Peyer's patch (tissue), 4 donors: ENCODE data around the gene IL12RB1. TPM values are rescaled to one million over a fixed set of nuclear protein-coding genes. Genes with fewer than 3 reads are reported as not detected.

Experiments used
- DNase-seq, 3 donors: peaks; one replicate each; pipeline ENCODE4 v3.0.0-alpha.2; 2017 to 2019
- H3K27ac ChIP-seq, 4 donors: fragments of 200-600 bp; sonication (generic); one replicate each; pipeline ENCODE4 v1.5.1; 2016 to 2019
- H3K27me3 ChIP-seq, 2 donors: fragments of 200-600 bp; sonication (generic); one replicate each; pipeline ENCODE4 v1.5.1; 2019
- H3K36me3 ChIP-seq, 3 donors: fragments of 200-600 bp; sonication (generic); one replicate each; pipeline ENCODE4 v1.5.1; 2016 to 2019
- H3K4me1 ChIP-seq, 4 donors: fragments of 200-600 bp; sonication (generic); one replicate each; pipeline ENCODE4 v1.5.1; 2016 to 2019
- H3K4me3 ChIP-seq, 4 donors: fragments of 200-600 bp; sonication (generic); 1 replicate in 3 of 4; 2 replicates in 1 of 4; pipeline ENCODE4 v1.5.1; 2016 to 2019; ENCODE audit warnings: mild to moderate bottlenecking in 1 of 4
- H3K9me3 ChIP-seq, 4 donors: fragments of 200-600 bp; sonication (generic); one replicate each; pipeline ENCODE4 v1.5.1; 2016 to 2019; ENCODE audit warnings: mild to moderate bottlenecking in 1 of 4
- CTCF ChIP-seq, 6 experiments: fragments of 450-650 bp in 4 of 6; fragments of 200-600 bp in 2 of 6; sonication (generic) in 1 of 6; IDR thresholded peaks; one replicate each; pipeline ENCODE4 v1.5.1; 2017 to 2019; ENCODE audit warnings: antibody characterized with exemption in 6 of 6, mild to moderate bottlenecking in 3 of 6, moderate library complexity in 1 of 6
- POLR2A ChIP-seq, 2 donors: fragments of 450-650 bp; IDR thresholded peaks; one replicate each; pipeline ENCODE4 v1.5.1; 2017; ENCODE audit warnings: antibody characterized with exemption in 2 of 2, mild to moderate bottlenecking in 2 of 2, moderate library complexity in 2 of 2
- total RNA-seq, 4 donors: library from RNA; depleted of rRNA; stranded (reverse); fragments of >200 nt; gene quantifications; one replicate each; pipeline ENCODE4 v1.1.0, GENCODE V29; 2016

Gene IL12RB1
- total RNA-seq = 10 to 100 TPM in 1 of 4 donors, 1 to 10 TPM in 3; 1.2 to 19.0 (median 2.8) TPM

DNA sequence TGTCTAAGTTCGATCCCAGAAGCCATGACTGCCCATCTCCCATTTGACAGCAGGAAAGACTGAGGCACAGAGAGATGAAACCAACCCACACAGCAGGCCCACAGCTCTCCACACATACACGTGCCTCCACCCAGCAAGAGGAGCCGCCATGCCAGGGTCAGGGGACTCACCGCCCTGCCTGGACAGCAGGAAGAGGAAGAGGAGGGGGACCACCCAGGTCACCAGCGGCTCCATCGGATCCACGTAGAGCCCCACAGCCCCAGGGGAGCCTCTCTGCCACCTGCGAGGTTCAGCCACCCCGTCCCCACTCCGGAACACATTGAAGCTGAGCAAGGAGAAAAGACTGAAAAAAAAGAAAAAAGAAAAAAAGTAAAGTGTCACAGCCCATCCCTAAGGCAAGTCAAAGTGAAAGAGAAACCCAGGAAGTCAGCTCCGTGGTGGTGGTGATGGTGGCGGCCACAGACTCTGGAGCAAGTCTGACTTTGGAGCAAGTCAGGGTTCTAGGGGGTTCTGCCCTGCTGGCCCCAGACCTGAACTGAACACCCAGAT, at the start of gene IL12RB1:
Gene IL12RB1 (minus strand): TSS at position 345 of the 549 bp plus-strand sequence. CDS start 111 bp downstream, at position 234.
- no peaks in the 10 kb centered on the region for H3K27me3 ChIP-seq
- peak within 1 kb of the TSS; percentile 54 to 88 (median 77) for H3K27ac ChIP-seq
- peak in 2 of 3 donors; percentile 74 to 81 for DNase-seq
- no peaks in the 10 kb centered on the region for H3K36me3 ChIP-seq
- no peak for TF ChIP-seq CTCF (IDR thresholded peaks at IDR 0.05)
- TF ChIP-seq POLR2A (IDR thresholded peaks at IDR 0.05) = no peak
- peak within 1 kb of the TSS; percentile 44 to 61 (median 55) for H3K4me3 ChIP-seq
- no peaks in the 10 kb centered on the region for H3K9me3 ChIP-seq
- peaks cover 0 to 26% (median 12%) of the 10 kb centered on the region in 4 donors for H3K4me1 ChIP-seq

GRCh38 chr19:18135712-18136584, 49.2 kb upstream of the IL12RB1 start:
- DNase-seq = peak in 2 of 3 donors; percentile 88 to 89
- H3K4me3 ChIP-seq = no peak overlapping the region
- no peaks in the 10 kb centered on the region for H3K4me1 ChIP-seq
- peaks cover 0 to 75% (median 0%) of the 10 kb centered on the region in 3 donors for H3K36me3 ChIP-seq
- no peaks in the 10 kb centered on the region for H3K9me3 ChIP-seq
- no peak for TF ChIP-seq POLR2A (IDR thresholded peaks at IDR 0.05)
- no peak for TF ChIP-seq CTCF (IDR thresholded peaks at IDR 0.05)
- H3K27me3 ChIP-seq = no peaks in the 10 kb centered on the region
- H3K27ac ChIP-seq = peak overlapping the region in 2 of 4 donors; percentile 59 to 71

DNA sequence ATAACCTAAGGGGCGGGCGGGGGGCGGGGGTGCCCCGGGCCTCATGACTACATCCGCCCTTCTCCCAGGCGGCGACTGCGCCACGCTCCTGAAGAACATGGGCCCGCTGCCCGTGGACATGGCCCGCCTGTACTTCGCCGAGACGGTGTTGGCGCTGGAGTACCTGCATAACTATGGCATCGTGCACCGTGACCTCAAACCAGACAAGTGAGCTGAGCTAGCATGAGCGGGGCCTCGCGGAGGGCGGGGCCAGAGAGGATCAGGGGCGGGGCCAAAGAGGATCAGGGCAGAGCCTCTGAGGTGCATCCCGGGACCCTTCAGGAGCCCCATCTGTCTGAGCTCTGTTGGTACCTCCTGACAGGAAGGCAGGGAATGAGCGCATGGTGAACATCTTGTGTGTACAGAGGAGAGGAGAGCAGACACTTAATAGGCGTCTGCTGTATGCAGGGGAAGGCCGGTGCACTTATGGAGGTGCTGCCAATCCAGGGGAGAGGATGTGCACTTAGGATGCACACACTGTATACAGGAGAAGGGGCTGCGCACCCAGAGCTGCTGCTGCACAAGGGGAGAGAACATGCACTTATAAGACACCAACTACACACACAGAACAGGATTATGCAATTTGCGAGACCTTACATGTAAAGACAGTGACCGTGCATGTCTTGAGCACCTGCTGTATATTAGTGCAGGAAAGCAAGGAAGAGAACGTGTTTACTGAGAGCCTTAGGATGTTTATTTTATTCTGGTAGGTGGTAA, 45.3 kb upstream of the IL12RB1 start:
- no peak for DNase-seq
- no peak overlapping the region for H3K27ac ChIP-seq
- no peaks in the 10 kb centered on the region for H3K27me3 ChIP-seq
- H3K36me3 ChIP-seq = peaks cover 0 to 78% (median 0%) of the 10 kb centered on the region in 3 donors
- no peaks in the 10 kb centered on the region for H3K4me1 ChIP-seq
- TF ChIP-seq POLR2A (IDR thresholded peaks at IDR 0.05) = no peak
- TF ChIP-seq CTCF (IDR thresholded peaks at IDR 0.05) = no peak
- no peaks in the 10 kb centered on the region for H3K9me3 ChIP-seq
- H3K4me3 ChIP-seq = no peak overlapping the region

- Histone ChIP-seq H3K9me3 (no peaks in the 10 kb centered on the region), H3K36me3 (peaks cover 0 to 88% (median 0%) of the 10 kb centered on the region in 3 donors), H3K27ac (no peak overlapping the region)
These were observed 43.9 kb upstream of the IL12RB1 start for GRCh38 chr19:18130523-18131242.

More at GRCh38 chr19:18130523-18131242, 43.9 kb upstream of the IL12RB1 start:
- DNase-seq = no peak
- Histone ChIP-seq H3K4me1 (no peaks in the 10 kb centered on the region), H3K4me3 (no peak overlapping the region), H3K27me3 (no peaks in the 10 kb centered on the region)
- no peak for TF ChIP-seq POLR2A (IDR thresholded peaks at IDR 0.05)
- no peak for TF ChIP-seq CTCF (IDR thresholded peaks at IDR 0.05)
